Upper lobe of left lung (tissue), 6 donors: Measurements from ENCODE around the gene TARP.

ENCODE experiments used
- ATAC-seq, 2 donors: fragments of 200-7000 bp; cut with Tn5 transposase; one replicate each; pipeline ENCODE4 v1.9.1; 2022; ENCODE audit warnings: mild to moderate bottlenecking in 2 of 2, moderate library complexity in 2 of 2; ENCODE audit not compliant: low FRiP score in 2 of 2
- DNase-seq, 2 donors: peaks; one replicate each; pipeline ENCODE4 v3.0.0-alpha.2; 2019 to 2020
- H3K27ac ChIP-seq, 4 donors: fragments of 200-600 bp; sonication (generic); one replicate each; pipeline ENCODE4 v1.5.1; 2016 to 2019
- H3K27me3 ChIP-seq, 4 donors: fragments of 200-600 bp; sonication (generic); one replicate each; pipeline ENCODE4 v1.5.1; 2017 to 2019
- H3K36me3 ChIP-seq, 4 donors: fragments of 200-600 bp; sonication (generic); one replicate each; pipeline ENCODE4 v1.5.1; 2016 to 2019
- H3K4me1 ChIP-seq, 4 donors: fragments of 200-600 bp; sonication (generic); one replicate each; pipeline ENCODE4 v1.5.1; 2018 to 2019
- H3K4me3 ChIP-seq, 4 donors: fragments of 200-600 bp; sonication (generic); one replicate each; pipeline ENCODE4 v1.5.1; 2017 to 2019; ENCODE audit warnings: mild to moderate bottlenecking in 2 of 4, moderate library complexity in 1 of 4
- H3K9me3 ChIP-seq, 4 donors: fragments of 200-600 bp; sonication (generic); one replicate each; pipeline ENCODE4 v1.5.1; 2018 to 2019
- EP300 ChIP-seq, 4 donors: sonication (generic); formaldehyde crosslinking; IDR thresholded peaks; one replicate each; pipeline ENCODE4 v1.5.1; 2017; ENCODE audit warnings: antibody characterized with exemption in 4 of 4, control low read depth in 2 of 4
- POLR2A ChIP-seq, 4 donors: fragments of 450-650 bp; IDR thresholded peaks; one replicate each; pipeline ENCODE4 v1.5.1; 2016 to 2017; ENCODE audit warnings: antibody characterized with exemption in 4 of 4, mild to moderate bottlenecking in 2 of 4
- POLR2AphosphoS5 ChIP-seq, 2 donors: sonication (generic); formaldehyde crosslinking; IDR thresholded peaks; one replicate each; pipeline ENCODE4 v1.5.1; 2017; ENCODE audit warnings: antibody characterized with exemption in 2 of 2
- WGBS, 2 donors: methylation state at CpG; one replicate each; pipeline ENCODE4 v1.1.5; 2017 to 2018; 5-methylcytosine and 5-hydroxymethylcytosine counted together
- TF ChIP-seq, protein P1 (sequence below), 6 experiments: fragments of 450-650 bp in 4 of 6; fragments of 200-600 bp in 2 of 6; sonication (generic) in 2 of 6; IDR thresholded peaks; one replicate each; pipeline ENCODE4 v1.5.1; 2016 to 2019; ENCODE audit warnings: antibody characterized with exemption in 6 of 6
- donor health status: DM: no; HTN: no; CAD: no; lungs with moderate emphysema.
- donor health status: DM: no; HTN: yes; CAD: no; lungs with severe emphysema.

TARP gene

DNA sequence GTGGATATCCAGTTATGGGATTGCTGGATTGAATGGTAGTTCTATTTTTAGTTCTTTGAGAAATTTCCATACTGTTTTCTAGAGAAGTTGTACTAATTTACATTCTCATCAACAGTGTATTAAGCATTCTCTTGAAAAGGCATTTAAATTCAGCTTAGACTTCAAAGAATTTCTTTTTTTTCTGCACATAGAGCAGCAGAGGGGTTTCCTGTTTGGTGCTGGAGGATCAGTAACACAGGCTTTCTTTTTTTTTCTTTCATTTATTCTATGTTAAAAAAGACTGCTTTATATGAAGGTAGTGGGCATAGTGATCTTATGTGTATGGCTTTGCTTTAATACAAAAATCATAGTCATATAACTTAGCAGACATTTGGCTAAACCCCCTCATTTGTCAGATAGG, 47.6 kb upstream of the TARP start:
- H3K4me3 ChIP-seq: no peak overlapping the region
- H3K9me3 ChIP-seq: no peaks in the 10 kb centered on the region
- no peaks in the 10 kb centered on the region for H3K36me3 ChIP-seq
- DNase-seq: no peak
- no peak overlapping the region for H3K27ac ChIP-seq
- TF ChIP-seq POLR2AphosphoS5 (IDR thresholded peaks at IDR 0.05) (no peak), EP300 (IDR thresholded peaks at IDR 0.05) (no peak), POLR2A (IDR thresholded peaks at IDR 0.05) (no peak)
- TF ChIP-seq, protein P1, sequence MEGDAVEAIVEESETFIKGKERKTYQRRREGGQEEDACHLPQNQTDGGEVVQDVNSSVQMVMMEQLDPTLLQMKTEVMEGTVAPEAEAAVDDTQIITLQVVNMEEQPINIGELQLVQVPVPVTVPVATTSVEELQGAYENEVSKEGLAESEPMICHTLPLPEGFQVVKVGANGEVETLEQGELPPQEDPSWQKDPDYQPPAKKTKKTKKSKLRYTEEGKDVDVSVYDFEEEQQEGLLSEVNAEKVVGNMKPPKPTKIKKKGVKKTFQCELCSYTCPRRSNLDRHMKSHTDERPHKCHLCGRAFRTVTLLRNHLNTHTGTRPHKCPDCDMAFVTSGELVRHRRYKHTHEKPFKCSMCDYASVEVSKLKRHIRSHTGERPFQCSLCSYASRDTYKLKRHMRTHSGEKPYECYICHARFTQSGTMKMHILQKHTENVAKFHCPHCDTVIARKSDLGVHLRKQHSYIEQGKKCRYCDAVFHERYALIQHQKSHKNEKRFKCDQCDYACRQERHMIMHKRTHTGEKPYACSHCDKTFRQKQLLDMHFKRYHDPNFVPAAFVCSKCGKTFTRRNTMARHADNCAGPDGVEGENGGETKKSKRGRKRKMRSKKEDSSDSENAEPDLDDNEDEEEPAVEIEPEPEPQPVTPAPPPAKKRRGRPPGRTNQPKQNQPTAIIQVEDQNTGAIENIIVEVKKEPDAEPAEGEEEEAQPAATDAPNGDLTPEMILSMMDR (IDR thresholded peaks at IDR 0.05): no peak
- no peaks in the 10 kb centered on the region for H3K27me3 ChIP-seq
- peaks cover 0 to 15% (median 5%) of the 10 kb centered on the region in 4 donors for H3K4me1 ChIP-seq
- no peak for ATAC-seq

DNA sequence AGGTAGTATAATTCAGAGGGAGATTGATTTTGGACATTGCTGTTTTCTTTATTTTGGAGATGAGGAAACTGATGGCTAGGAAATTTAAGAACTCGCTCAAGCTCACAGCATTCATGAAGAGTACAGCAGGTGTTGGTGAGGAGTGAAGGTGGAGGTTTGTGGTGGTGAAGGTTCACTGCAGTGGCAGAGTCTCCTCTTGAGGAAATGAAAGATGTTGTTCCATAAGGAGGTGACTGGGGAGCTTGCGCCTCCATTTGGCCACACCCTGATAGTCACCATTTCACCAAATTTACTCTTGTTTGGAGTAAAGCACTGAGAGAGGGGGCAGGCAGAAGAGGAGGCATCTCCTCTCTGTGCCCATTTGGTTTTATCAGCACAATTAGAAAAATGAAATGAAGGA, 46.4 kb upstream of the TARP start:
- Histone ChIP-seq H3K36me3 (no peaks in the 10 kb centered on the region), H3K9me3 (no peaks in the 10 kb centered on the region), H3K27me3 (no peaks in the 10 kb centered on the region), H3K4me3 (no peak overlapping the region), H3K27ac (no peak overlapping the region), H3K4me1 (peaks cover 0 to 15% (median 5%) of the 10 kb centered on the region in 4 donors)
- WGBS, 2 donors: 48 to 73% methylated on average over 2 of the region's 2 CpGs
- no peak for DNase-seq
- ATAC-seq: no peak
- TF ChIP-seq, protein P1 (IDR thresholded peaks at IDR 0.05): no peak
- TF ChIP-seq POLR2AphosphoS5 (IDR thresholded peaks at IDR 0.05) (no peak), POLR2A (IDR thresholded peaks at IDR 0.05) (no peak), EP300 (IDR thresholded peaks at IDR 0.05) (no peak)

DNA sequence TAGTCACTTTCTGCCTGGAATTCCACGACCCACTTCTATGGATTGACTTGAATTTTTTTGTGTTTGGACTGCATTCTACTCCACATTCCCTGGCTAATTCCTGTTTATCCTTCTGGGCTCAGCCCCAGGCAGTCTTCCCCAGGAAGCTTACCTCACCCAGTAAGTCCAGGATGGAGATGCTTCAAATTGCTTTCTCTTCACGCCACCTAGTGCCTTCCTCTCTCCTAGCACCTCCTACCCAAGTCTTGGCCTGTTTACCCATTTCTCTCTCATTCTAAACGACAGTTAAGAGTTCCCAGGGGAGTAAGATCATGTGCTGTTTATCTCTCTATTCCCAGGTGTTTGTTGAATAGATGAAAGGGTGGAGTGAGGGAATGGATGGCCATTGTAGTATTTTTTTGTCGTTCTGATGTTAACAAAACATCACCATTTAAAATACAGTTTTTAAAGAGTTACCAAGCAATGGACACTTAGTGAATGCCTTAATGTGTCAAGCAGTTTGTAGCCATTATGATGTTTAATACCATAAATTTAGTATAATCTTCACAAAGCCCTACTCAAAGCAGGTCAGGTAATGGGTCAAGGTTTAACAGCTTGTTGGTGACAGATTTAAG, 45.5 kb upstream of the TARP start:
- peak overlapping the region in 2 of 4 donors; percentile 5 to 27 for H3K27ac ChIP-seq
- no peaks in the 10 kb centered on the region for H3K9me3 ChIP-seq
- DNase-seq: no peak
- H3K36me3 ChIP-seq: no peaks in the 10 kb centered on the region
- 20 to 24% methylated on average over 4 of the region's 4 CpGs for WGBS, 2 donors
- no peak overlapping the region for H3K4me3 ChIP-seq
- H3K4me1 ChIP-seq: peaks cover 0 to 15% (median 5%) of the 10 kb centered on the region in 4 donors
- H3K27me3 ChIP-seq: no peaks in the 10 kb centered on the region
- ATAC-seq: peak; percentile 70 to 74
- TF ChIP-seq, protein P1 (IDR thresholded peaks at IDR 0.05): peak in 5 of 6 experiments; percentile 29 to 62 (median 47)
- TF ChIP-seq POLR2A (IDR thresholded peaks at IDR 0.05): no peak

DNA sequence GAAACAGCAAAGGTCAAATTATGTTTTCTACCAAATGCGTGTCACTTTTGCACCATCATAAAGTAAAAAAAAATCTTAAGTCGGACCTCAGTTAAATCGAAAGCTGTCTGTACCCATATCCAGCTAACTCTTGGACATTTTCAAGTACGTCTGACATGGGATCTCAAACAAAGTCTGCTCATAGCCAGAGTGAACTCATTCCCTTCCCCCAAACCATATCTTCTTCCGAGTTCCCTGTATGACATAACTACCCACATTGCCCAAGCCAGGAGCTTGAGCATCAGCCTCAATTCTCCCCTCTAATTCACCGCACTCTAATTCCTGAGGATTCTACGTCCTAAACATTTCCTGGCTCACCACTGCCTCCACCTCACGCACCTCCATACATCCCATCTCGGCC, 44.8 kb upstream of the TARP start:
- no peaks in the 10 kb centered on the region for H3K9me3 ChIP-seq
- H3K36me3 ChIP-seq: no peaks in the 10 kb centered on the region
- H3K4me1 ChIP-seq: peaks cover 0 to 15% (median 6%) of the 10 kb centered on the region in 4 donors
- TF ChIP-seq POLR2A (IDR thresholded peaks at IDR 0.05) (no peak), POLR2AphosphoS5 (IDR thresholded peaks at IDR 0.05) (no peak), EP300 (IDR thresholded peaks at IDR 0.05) (no peak)
- TF ChIP-seq, protein P1 (IDR thresholded peaks at IDR 0.05): no peak
- no peaks in the 10 kb centered on the region for H3K27me3 ChIP-seq
- DNase-seq (no peak), ATAC-seq (no peak)
- WGBS, 2 donors: 57 to 84% methylated on average over 9 of the region's 9 CpGs
- peak overlapping the region in 1 of 4 donors; percentile 5 for H3K27ac ChIP-seq
- no peak overlapping the region for H3K4me3 ChIP-seq

DNA sequence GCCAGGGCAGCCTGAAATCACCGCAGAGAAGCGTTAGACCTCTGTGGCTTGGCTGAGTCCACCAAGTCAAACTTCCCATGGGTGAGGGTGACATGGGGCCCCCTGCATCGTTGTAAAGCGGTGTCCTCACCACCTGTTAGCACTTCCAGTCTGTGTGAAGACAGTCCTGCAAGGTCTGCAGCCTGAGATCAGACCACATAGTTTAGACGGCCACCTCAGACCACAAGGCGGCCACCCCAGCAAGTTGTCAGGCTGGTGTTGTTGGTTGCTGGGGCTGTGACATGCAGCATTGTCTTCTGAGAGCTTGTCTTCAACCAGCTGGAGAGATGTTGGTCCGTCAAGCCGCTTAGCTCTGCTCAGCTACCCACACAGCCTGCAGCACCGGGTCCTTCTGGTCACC, 44.1 kb upstream of the TARP start:
- WGBS, 2 donors: 55 to 64% methylated on average over 5 to 9 of the region's 9 CpGs
- Histone ChIP-seq H3K27ac (no peak overlapping the region), H3K4me3 (no peak overlapping the region), H3K36me3 (no peaks in the 10 kb centered on the region), H3K27me3 (no peaks in the 10 kb centered on the region), H3K4me1 (peaks cover 3 to 22% (median 7%) of the 10 kb centered on the region in 4 donors), H3K9me3 (no peaks in the 10 kb centered on the region)
- peak in 1 of 2 donors; percentile 21 for TF ChIP-seq POLR2AphosphoS5 (IDR thresholded peaks at IDR 0.05)
- no peak for TF ChIP-seq POLR2A (IDR thresholded peaks at IDR 0.05)
- DNase-seq (no peak), ATAC-seq (peak in 1 of 2 donors; percentile 12)
